Measurements from ENCODE around the gene RAB3A.

DNA sequence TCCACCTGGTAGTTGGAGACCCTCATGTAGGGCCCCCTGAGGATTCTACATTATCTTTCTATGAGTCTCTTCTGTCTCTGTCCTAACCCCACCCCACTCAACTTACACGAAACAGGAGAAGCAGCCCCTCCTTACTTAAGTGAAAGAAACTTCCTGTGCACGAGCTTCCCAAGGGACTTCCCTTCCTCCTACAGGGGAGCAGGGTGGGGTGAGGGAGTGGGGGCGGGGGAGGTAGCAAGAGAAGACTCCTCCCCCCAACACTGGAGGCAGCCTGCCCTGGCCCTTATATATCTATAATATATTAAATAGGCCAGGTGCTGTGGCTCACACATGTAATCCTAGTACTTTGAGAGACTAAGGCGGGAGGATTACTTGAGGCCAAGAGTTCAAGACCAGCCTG is 27.9 kb upstream of the RAB3A start:
- TF ChIP-seq, protein P1, sequence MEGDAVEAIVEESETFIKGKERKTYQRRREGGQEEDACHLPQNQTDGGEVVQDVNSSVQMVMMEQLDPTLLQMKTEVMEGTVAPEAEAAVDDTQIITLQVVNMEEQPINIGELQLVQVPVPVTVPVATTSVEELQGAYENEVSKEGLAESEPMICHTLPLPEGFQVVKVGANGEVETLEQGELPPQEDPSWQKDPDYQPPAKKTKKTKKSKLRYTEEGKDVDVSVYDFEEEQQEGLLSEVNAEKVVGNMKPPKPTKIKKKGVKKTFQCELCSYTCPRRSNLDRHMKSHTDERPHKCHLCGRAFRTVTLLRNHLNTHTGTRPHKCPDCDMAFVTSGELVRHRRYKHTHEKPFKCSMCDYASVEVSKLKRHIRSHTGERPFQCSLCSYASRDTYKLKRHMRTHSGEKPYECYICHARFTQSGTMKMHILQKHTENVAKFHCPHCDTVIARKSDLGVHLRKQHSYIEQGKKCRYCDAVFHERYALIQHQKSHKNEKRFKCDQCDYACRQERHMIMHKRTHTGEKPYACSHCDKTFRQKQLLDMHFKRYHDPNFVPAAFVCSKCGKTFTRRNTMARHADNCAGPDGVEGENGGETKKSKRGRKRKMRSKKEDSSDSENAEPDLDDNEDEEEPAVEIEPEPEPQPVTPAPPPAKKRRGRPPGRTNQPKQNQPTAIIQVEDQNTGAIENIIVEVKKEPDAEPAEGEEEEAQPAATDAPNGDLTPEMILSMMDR (IDR thresholded peaks at IDR 0.05): no peak
- no peak for TF ChIP-seq POLR2A (IDR thresholded peaks at IDR 0.05)
